ENCODE data around the gene ODR4.
"Not testable (repeated sequence)": the region's sequence is repeated elsewhere in the genome, so short reads cannot be mapped to it uniquely, and the experiment has no call there.

The ODR4 gene

DNA sequence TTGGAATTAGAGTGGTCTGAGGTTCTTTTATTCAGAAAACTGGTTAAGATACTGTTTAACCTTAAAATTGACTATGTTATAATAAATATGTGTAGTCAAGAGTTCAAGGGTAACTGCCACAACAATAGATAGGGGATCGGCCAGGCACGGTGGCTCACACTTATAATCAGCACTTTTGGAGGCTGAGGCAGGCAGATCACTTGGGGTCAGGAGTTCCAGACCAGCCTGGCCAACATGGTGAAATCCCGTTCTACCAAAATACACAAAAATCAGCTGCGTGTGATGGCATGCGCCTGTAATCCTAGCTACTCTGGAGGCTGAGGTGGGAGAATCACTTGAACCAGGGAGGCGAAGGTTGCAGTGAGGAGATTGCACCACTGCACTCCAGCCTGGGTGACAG is 45.8 kb downstream of the ODR4 start:
- no peak for DNase-seq (ENCODE audit: low spot score)

DNA sequence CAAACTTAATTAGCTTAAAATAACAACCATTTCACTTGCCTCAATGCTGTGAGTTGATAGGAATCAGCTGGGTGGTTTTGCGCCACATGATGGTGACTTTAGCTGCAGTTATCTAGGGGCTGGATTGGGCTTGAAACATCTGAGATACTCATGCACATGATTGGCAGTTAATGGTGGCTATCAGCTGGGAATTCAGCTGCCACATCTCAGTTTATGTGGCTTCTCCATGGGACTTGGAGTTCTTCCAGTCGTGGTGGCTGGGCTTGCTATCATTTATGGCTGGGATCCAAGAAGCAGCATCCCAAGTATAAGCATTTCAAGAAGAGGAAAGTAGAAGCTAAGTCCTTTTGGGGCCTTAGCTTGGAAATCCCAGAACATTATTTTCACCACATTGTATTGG is 48.9 kb downstream of the ODR4 start:
- no peak for DNase-seq (ENCODE audit: low spot score)

DNA sequence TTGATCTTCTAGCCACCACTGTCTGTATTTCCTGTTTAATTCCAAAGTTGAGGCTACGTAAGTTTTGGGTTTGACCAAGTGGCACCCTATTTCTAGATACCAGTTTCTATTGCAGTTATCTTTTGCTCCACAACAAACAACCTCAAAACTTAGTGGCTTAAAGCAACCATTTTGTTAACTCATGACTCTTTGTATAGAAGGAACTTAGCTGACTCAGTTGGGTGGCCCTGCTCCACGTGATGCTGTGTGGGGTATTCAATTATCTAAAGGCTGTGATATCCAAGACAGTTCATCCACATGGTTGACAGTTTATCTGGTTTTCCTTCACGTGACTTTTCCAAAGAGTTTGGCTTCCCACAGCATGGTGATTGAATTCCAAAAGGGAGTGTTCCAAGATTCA is 50.5 kb downstream of the ODR4 start:
- DNase-seq (ENCODE audit: low spot score): no peak

DNA sequence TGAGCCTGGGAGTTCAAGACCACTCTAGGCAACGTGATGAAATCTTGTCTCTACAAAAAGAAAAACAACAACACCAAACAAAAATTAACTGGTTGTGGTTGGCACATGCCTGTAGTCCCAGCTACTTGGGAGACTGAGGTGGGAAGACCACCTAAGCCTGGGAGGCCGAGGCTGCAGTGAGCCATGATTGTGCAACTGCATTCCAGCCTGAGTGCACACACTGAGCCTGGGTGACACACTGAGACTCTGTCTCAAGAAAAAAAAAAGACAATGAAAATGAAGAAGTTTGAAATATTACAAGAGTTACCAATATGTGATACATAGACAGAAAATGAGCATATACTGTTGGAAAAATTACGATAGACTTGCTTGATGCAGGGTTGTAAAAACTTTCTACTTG is 53.4 kb downstream of the ODR4 start:
- no peak for DNase-seq (ENCODE audit: low spot score)

DNA sequence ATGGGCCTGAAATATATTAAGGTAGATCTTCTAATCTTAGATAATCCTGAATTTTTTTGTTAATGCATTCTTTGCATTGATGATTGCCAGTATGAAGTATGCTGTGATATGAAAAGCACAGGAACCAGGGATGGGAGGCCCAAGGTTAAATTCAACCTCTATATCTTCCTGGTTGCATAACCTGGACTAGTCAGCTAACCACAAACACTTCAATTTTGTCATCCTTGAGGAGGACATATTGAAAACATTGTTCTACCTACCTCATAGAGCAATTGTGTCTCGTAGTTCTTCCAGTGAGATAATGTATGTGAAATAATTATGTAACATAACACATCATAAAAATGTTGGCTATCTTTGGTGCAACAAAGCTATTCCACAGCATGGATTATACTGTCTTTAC is 59.7 kb downstream of the ODR4 start:
- no peak for DNase-seq (ENCODE audit: low spot score)

DNA sequence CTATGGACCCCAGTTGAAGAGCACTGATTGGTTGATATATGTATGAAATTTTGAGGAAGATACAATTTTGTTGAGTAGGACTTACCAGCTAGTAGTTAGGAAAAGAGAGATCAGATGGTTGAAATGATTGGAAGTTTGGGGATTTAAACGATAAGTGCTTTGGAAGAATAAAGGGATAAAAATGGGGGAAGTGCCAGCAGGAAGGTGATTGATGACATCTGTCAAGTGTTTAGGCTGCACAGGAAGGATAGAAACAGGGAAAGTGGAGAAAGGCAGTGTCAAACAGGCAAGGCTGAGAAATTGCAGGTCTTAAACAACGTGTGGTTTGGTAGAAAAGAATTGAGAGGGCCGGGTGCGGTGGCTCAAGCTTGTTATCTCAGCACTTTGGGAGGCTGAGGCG is 62.9 kb downstream of the ODR4 start:
- no peak for DNase-seq (ENCODE audit: low spot score)

DNA sequence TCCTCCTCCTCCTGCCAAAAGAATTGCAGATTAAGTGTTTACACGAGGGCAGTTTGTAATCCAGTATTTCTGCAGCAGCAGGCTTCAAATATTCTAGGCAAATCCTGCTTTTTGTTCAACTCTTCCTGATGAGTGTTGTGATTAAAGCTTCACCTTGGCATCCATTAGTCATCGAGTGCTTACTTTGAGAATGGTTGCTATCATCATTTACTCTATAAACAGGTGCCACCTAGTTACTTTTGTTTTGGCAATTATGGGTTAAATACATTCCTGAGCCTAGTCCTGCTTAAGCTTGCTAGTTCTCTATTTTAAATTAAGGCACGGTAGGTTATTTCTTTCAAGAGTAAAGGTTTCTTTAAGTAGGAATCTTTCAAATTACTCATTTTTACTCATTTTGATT is 64.9 kb downstream of the ODR4 start:
- no peak for DNase-seq (ENCODE audit: low spot score)

DNA sequence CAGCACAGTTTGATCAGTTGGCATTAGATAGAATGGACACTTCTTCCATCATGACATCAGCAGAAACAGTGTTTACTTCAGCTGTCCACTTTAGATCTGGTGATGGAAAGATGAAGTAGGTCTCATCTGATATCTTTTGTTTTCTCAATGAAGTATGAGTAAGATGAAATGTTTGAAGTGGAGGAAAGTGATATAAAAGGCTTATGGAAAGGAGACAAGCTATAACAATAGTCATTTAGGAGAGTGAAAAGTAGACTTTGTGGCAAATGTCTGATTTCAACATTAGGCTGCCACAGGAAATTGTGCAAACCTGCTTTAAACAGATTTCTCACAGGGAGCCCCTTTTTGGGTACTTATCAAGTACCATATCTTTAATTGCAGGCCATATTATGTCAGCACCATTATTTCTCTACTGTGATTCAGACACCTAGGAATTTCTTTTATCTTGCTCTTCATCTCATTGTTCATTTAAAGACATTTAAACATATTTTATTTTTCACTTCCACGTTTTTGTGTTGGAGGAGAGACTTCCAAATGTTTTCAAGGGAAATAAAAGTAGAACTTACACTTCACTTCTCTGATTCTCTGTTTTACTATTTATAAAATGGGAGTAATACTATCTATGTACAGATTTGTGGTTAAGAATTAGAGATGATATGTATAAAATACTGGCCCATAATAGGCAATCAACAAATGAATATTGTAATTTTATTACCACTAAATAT is 67.2 kb downstream of the ODR4 start:
- no peak for DNase-seq (ENCODE audit: low spot score)

DNA sequence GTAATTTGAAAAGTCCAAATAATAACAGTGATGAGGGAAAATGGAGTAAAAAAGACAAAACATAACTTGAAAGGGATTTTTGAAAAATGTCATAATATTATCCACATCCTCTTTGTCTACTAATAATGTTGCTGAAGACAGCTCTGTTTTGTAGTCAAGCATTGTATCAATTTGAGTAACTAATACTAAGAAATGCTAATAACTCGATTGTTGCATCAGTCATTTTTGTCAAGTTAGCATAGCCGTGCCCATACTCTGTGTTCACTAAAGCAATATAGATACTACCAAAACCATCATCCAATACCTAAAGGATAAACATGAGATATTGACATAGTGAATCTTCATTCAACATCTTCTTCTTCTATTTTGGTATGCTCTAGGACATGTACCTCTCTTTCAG is 68.0 kb downstream of the ODR4 start:
- no peak for DNase-seq (ENCODE audit: low spot score)

DNA sequence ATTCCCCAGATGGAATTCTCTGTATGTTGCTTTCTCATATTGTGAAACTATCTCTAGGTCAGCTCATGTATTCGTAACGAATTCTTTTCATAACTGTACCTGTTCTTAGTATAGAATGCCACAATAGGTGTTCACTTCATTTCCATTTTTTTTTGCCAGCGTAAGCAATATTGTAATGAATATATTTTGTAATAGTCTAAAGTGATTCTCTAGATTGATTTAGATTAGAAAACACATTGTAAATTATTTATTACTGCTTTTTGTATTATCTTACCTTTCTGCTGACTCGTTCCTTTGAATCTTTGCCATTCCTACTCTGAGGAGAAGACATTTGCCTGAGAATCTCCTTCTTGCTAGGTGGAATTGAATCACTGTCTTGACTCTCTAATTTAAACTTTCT is 70.5 kb downstream of the ODR4 start:
- no peak for DNase-seq (ENCODE audit: low spot score)

DNA sequence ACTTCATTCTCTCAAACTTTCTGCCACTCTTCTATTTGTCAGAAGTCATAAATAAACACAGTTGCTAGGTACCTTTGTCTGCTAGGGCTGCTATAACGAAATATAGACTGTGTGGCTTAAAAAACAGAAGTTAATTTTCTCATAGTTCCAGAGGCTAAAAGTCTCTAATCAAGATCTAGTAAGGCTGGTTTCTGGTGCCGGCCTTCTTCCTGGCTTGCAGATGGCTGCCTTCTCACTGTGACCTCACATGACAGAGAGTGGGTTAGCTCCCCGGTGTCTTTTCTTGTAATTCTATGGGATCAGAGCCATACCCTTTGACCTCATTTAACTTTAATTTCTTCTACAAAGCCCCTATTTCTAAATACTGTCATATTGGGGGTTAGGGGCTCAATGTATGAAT is 79.3 kb downstream of the ODR4 start:
- DNase-seq (ENCODE audit: low spot score): no peak

DNA sequence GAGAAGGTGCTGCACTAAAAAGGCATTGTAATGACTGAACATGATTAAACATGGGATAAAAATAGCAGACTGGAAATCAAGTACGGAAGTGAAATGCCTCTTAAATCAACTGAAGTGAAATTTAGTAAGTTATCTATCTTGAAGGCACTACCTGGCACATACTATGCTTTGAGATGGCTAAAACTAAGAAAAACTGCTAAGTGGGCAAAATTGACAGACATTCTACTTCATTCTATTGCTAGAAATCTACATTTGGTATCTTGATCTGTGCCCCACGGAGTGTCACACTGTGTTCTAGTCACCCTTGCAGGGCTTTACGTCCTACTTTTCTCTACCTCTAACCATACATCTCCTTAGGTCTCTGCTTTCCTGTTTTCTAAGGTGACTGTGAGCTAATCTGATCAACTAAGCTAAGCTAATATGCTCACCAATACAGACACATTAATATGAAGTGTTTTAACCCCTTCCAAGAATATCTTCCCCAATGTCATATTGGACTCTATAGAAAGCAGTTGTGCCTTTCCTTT is 81.2 kb downstream of the ODR4 start:
- DNase-seq (ENCODE audit: low spot score): no peak

DNA sequence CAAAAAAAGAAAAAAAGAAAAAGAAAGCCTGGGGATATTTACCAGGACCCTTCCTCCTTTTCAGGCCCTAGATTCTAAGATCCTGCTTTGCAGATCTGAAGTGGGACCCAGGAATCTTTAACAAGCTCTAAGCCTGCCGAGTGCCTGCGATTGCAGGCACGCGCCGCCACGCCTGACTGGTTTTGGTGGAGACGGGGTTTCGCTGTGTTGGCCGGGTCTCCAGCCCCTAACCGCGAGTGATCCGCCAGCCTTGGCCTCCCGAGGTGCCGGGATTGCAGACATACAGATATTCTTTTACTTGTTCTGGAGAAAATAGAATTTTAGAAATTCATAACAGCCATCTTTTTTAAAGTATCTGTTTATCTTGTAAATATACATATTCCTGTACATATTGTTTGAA is 83.5 kb downstream of the ODR4 start:
- DNase-seq (ENCODE audit: low spot score): not testable (repeated sequence)

DNA sequence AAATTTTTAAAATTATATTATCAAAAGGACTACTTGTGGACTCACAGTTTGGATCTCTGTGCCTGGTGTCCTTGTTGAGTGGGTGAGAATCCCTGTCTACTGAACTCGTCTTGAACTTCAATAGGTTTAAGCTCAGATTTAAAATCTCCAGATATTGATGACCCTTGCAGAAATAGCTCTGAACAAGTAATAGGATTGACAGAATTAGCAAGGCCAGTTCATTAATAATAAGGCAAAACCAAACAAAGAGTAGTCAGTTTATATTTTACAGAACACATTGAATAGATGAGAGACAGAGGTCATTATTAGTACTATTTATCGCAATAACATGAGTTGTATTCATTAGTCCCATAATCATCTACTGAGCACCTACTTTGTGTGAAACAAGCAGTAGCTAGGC is 85.4 kb downstream of the ODR4 start, which contains the start of gene PDC:
PDC (minus strand) TSS at position 101 of the 400 bp plus-strand sequence. CDS start 11,655 bp downstream, outside the sequence.
- no peak for DNase-seq (ENCODE audit: low spot score)

DNA sequence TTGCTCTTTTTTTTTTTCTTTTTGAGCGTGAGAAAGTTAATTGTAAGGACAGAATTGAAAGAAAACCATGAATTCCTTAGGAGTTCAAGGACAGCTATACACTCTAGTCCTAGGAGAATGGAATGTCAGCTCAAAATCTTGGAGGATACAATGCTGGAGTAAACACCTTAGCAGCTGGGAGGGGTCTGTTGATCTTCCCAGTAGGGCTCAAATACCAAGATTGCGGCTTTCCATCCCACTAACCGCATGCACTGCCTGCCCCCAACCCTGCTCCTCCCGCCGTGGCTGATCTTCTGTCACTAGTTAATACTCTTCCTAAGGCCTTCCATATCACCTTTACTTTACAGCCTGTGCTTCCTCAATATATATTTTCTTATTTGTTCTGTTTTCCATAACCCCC is 87.9 kb downstream of the ODR4 start:
- no peak for DNase-seq (ENCODE audit: low spot score)

DNA sequence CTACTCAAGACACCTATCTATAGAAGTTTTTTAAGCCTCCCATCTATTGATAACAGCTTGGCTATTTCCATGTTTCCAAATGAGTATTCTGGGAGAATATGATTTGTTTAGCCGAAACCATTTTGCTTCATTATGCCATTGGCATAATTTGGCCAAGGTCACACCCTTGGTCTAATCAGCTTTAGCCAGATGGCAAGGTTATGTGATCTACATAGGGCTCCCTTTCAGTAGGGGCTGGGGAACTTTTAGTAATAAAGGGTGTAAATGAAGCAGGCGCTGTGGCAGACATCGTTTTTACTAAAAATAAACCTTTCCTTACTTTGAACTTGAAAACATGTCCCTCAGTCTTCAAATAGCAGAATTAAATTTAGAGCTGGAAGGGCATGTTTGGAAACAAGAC is 88.3 kb downstream of the ODR4 start:
- no peak for DNase-seq (ENCODE audit: low spot score)

DNA sequence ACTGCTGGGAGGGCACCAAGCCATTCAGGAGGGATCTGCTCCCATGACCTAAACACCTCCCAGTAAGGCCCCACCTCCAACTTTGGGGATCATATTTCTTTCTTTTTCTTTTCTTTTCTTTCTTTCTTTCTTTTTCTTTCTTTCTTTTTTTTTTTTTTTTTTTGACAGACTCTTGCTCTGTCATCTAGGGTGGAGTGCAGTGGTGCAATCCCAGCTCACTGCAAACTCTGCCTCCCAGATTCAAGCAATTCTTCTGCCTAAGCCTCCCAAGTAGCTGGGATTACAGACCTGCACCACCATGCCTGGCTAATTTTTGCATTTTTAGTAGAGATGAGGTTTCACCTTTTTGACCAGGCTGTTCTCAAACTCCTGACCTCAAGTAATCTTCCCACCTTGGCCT is 89.9 kb downstream of the ODR4 start:
- DNase-seq (ENCODE audit: low spot score): not testable (repeated sequence)

DNA sequence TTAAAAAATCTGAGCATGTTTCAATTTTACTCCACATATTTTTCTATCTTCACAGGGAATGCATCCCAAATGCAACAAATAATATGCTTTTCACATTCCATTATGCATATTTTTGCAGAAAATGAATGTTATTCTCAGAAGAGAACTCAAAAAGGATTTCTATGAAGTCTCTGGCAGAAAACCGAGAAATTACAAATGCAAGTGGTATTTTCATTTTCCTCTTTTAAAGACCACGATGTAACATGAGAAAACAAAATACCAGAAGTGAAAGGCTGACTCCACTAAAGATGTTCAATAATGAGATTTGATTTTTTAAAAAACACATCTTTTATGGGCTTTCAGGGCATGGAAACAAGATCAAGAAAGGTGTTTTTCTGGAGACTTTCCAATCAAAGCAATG is 90.3 kb downstream of the ODR4 start:
- DNase-seq (ENCODE audit: low spot score): no peak
